Measurements from ENCODE around the gene MAN2A2. TPM values are rescaled to one million over a fixed set of nuclear protein-coding genes. Genes with fewer than 3 reads are reported as not detected.

MAN2A2 gene
- total and polyA plus RNA-seq, 9 of the 15 experiments (the other 6 are each of a cell fraction or from before 2014, with no cell fraction given): 7.3 to 151 (median 43.4) TPM

GRCh38 chr15:90855139-90855538 lies 48.0 kb upstream of the MAN2A2 start (continued):
- TF ChIP-seq SFPQ (IDR thresholded peaks at IDR 0.05; ENCODE audit: low read depth, low read length): no peak
- peak in 1 of 2 experiments; percentile 30 for TF ChIP-seq E2F6 (IDR thresholded peaks at IDR 0.05; ENCODE audit: borderline replicate concordance in 1 of 2, extremely low read depth in 1 of 2, insufficient read depth in 1 of 2, insufficient read length in 1 of 2, low read depth in 1 of 2, low read length in 1 of 2, poor library complexity in 1 of 2, severe bottlenecking in 1 of 2)
- no peak for TF ChIP-seq ATF2 (CRISPR knock-in tag; IDR thresholded peaks at IDR 0.05)
- no peak for TF ChIP-seq HDAC2 (IDR thresholded peaks at IDR 0.05)

GRCh38 chr15:90857337-90857736 lies 45.8 kb upstream of the MAN2A2 start:
- ChIA-PET POLR2A (no interaction called here), CTCF (ENCODE audit: low intra/inter-chr PET ratio) (no interaction called here)
- TF ChIP-seq GABPB1 (CRISPR knock-in tag; IDR thresholded peaks at IDR 0.05): no peak
- no peak for TF ChIP-seq YBX1 (IDR thresholded peaks at IDR 0.05)
- TF ChIP-seq POLR2G (IDR thresholded peaks at IDR 0.05; ENCODE audit: low read depth, low read length): no peak
- no peak for TF ChIP-seq ETV1 (tag; conservative IDR thresholded peaks at IDR 0.05; ENCODE audit: low read depth)
- TF ChIP-seq CBX5 (IDR thresholded peaks at IDR 0.05; ENCODE audit: borderline replicate concordance, low read depth): no peak
- no peak for TF ChIP-seq CREM (IDR thresholded peaks at IDR 0.05; ENCODE audit: low read depth)
- TF ChIP-seq HNRNPH1 (optimal IDR thresholded peaks at IDR 0.05; ENCODE audit: low read depth, low read length): no peak
- TF ChIP-seq THAP7 (CRISPR knock-in tag; IDR thresholded peaks at IDR 0.05): no peak
- no peak for TF ChIP-seq ZNF41 (CRISPR knock-in tag; conservative IDR thresholded peaks at IDR 0.05)
- no peak overlapping the region for H3K27ac ChIP-seq (ENCODE audit: extremely low read depth, low read depth, low read length)
- FAIRE-seq (no peak), DNase-seq (ENCODE audit: extremely low read depth in 1 of 4, low spot score in 3 of 4) (no peak), ATAC-seq (no peak)
- H3K4me1 ChIP-seq (replicated peaks in 1 of 2; ENCODE audit: control insufficient read depth in 2 of 2, insufficient read depth in 2 of 2, low read length in 2 of 2): peaks cover 22 to 29% of the 10 kb centered on the region in 2 experiments; a peak in 4 of 5 replicates
- H3K79me2 ChIP-seq (ENCODE audit: control insufficient read depth, insufficient read depth, low read length): no peaks in the 10 kb centered on the region
- H3K36me3 ChIP-seq (ENCODE audit: control insufficient read depth, insufficient read depth, low read length): no peaks in the 10 kb centered on the region
- no peak overlapping the region for H3K4me3 ChIP-seq
- BruUV-seq (replicated peaks): no TSS peak
- intact Hi-C loops (cut with micrococcal nuclease) (no loop called here), in situ Hi-C loops (cut with MboI) (no loop called here)
- H3K9me3 ChIP-seq (replicated peaks; ENCODE audit: control insufficient read depth, insufficient read depth, low read depth, low read length): no peaks in the 10 kb centered on the region
- H3K4me2 ChIP-seq (ENCODE audit: insufficient read depth, low read length): no peak overlapping the region
- H2AFZ ChIP-seq (ENCODE audit: low read depth, low read length): no peak overlapping the region
- H3K9ac ChIP-seq (ENCODE audit: insufficient read depth in 1 of 2, low read depth in 2 of 2, low read length in 2 of 2): no peak overlapping the region
- WGBS (ENCODE audit: insufficient coverage, low coverage, missing lambda C conversion rate): 89% methylated on average over 8 of the region's 8 CpGs
- H4K20me1 ChIP-seq (replicated peaks; ENCODE audit: control insufficient read depth, insufficient read depth, low read length): no peaks in the 10 kb centered on the region
- no peaks in the 10 kb centered on the region for H3K27me3 ChIP-seq (ENCODE audit: control insufficient read depth in 2 of 2, insufficient read depth in 2 of 2, low read length in 2 of 2)
- no peaks in the 10 kb centered on the region for H3K9me1 ChIP-seq (ENCODE audit: control insufficient read depth, insufficient read depth, low read length)
